ENCODE results near the gene HES2.

The HES2 gene

GRCh38 chr1:6419804-6420453 is at the start of gene HES2:
TSS of gene HES2 (minus strand) at chr1:6419919. CDS start at chr1:6419820, 99 bp downstream.
- TF ChIP-seq CTCF (conservative IDR thresholded peaks at IDR 0.05; ENCODE audit: control insufficient read depth, insufficient read depth, low read depth, low read length) = no peak
- DNase-seq (ENCODE audit: low read depth) = no peak
- no peak within 1 kb of the TSS for H3K4me3 ChIP-seq (ENCODE audit: control insufficient read depth, low read depth, low read length)

- no peak overlapping the region for H3K4me3 ChIP-seq (ENCODE audit: control insufficient read depth, low read depth, low read length)
- DNase-seq (ENCODE audit: low read depth) = no peak
- TF ChIP-seq CTCF (conservative IDR thresholded peaks at IDR 0.05; ENCODE audit: control insufficient read depth, insufficient read depth, low read depth, low read length) = no peak
Observed at GRCh38 chr1:6468729-6469461, 49.2 kb upstream of the HES2 start.

GRCh38 chr1:6467744-6468688 is 48.3 kb upstream of the HES2 start:
- no peak for TF ChIP-seq CTCF (conservative IDR thresholded peaks at IDR 0.05; ENCODE audit: control insufficient read depth, insufficient read depth, low read depth, low read length)
- no peak overlapping the region for H3K4me3 ChIP-seq (ENCODE audit: control insufficient read depth, low read depth, low read length)
- DNase-seq (ENCODE audit: low read depth) = no peak

GRCh38 chr1:6467224-6467623 is 47.5 kb upstream of the HES2 start:
- H3K4me3 ChIP-seq (ENCODE audit: control insufficient read depth, low read depth, low read length) = no peak overlapping the region
- TF ChIP-seq CTCF (conservative IDR thresholded peaks at IDR 0.05; ENCODE audit: control insufficient read depth, insufficient read depth, low read depth, low read length) = no peak
- DNase-seq (ENCODE audit: low read depth) = no peak

- DNase-seq (ENCODE audit: low read depth) = no peak
- H3K4me3 ChIP-seq (ENCODE audit: control insufficient read depth, low read depth, low read length) = no peak overlapping the region
- TF ChIP-seq CTCF (conservative IDR thresholded peaks at IDR 0.05; ENCODE audit: control insufficient read depth, insufficient read depth, low read depth, low read length) = no peak
Observed at GRCh38 chr1:6466751-6467150, 47.0 kb upstream of the HES2 start.

GRCh38 chr1:6466023-6466422 is 46.3 kb upstream of the HES2 start, which contains the start of gene TNFRSF25:
TSS of gene TNFRSF25 (minus strand) at chr1:6466173. CDS start at chr1:6466107, 66 bp downstream.
- no peak for DNase-seq (ENCODE audit: low read depth)
- TF ChIP-seq CTCF (conservative IDR thresholded peaks at IDR 0.05; ENCODE audit: control insufficient read depth, insufficient read depth, low read depth, low read length) = no peak
- no peak within 1 kb of the TSS for H3K4me3 ChIP-seq (ENCODE audit: control insufficient read depth, low read depth, low read length)
